Stimulated activated CD4-positive, alpha-beta T cell treated with anti-CD3 and anti-CD28 coated beads, Interleukin-2, amount 100 ng/mL, for 48 hours (primary cell): ENCODE measurements around the gene TTC7B.
"Not testable (repeated sequence)": the region's sequence is repeated elsewhere in the genome, so short reads cannot be mapped to it uniquely, and the experiment has no call there.

Experiments
- DNase-seq, 2 donors: peaks; one replicate each; pipeline ENCODE4 v3.0.0-alpha.2; 2020

The TTC7B gene, protein sequence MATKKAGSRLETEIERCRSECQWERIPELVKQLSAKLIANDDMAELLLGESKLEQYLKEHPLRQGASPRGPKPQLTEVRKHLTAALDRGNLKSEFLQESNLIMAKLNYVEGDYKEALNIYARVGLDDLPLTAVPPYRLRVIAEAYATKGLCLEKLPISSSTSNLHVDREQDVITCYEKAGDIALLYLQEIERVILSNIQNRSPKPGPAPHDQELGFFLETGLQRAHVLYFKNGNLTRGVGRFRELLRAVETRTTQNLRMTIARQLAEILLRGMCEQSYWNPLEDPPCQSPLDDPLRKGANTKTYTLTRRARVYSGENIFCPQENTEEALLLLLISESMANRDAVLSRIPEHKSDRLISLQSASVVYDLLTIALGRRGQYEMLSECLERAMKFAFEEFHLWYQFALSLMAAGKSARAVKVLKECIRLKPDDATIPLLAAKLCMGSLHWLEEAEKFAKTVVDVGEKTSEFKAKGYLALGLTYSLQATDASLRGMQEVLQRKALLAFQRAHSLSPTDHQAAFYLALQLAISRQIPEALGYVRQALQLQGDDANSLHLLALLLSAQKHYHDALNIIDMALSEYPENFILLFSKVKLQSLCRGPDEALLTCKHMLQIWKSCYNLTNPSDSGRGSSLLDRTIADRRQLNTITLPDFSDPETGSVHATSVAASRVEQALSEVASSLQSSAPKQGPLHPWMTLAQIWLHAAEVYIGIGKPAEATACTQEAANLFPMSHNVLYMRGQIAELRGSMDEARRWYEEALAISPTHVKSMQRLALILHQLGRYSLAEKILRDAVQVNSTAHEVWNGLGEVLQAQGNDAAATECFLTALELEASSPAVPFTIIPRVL

DNA sequence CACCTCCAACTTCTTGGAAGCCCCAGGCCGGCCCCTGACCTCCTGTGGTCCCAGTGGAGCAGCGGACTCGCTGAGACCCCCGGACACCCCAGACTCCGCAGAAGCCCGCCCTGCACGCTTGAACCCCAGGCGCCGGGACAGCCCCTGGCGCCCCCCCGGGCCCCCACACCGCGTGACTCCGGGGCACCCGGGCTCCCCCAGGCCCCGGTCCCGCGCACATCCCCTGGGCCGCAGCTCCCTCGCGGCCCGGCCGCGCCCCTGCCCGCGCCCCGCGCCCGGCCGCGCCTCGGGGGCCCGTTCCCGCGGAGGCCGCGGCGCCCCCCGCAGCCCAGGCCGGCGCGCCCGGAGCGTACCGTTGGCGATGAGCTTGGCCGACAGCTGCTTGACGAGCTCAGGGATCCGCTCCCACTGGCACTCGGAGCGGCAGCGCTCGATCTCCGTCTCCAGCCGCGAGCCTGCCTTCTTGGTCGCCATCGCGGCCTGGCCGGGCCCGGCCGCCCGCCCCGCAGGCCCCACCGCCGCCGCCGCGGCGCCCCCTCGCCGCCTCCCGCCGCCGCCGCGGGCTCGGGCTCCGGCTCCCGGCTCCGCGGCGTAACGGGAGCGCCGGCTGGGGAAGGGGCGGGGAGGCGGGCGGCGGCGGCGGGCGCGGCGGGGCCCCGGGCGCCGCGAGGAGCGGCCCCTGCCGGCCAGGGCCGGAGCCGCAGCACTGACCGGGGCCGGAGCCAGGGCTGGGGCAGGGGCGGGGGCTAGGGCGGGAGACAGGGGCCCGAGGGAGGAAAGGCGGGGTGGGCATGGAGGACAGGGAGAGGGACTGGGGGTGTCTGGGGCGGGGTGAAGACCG is at the start of gene TTC7B:
TSS of gene TTC7B (minus strand) at position 609 of the 841 bp plus-strand sequence. CDS start at position 474, 135 bp downstream.
- peak in 1 of 2 donors; percentile 32 for DNase-seq

DNA sequence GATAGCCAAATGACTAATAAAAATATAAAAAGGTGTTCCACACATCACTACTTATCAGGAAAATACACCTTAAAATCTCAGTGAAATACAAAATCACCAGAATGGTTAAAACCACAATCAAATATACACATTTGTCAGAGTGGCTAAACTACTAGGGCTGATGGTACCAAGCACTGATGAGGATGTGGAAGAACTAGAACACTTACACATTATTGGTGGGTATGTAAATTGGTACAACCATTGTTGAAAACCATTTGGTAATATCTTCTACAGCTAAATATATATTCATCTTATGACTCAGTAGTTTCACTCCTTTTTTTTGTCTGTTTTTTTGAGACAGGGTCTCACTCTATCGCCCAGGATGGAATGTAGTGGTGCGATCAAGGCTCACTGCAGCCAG is 48.5 kb upstream of the TTC7B start:
- no peak for DNase-seq

DNA sequence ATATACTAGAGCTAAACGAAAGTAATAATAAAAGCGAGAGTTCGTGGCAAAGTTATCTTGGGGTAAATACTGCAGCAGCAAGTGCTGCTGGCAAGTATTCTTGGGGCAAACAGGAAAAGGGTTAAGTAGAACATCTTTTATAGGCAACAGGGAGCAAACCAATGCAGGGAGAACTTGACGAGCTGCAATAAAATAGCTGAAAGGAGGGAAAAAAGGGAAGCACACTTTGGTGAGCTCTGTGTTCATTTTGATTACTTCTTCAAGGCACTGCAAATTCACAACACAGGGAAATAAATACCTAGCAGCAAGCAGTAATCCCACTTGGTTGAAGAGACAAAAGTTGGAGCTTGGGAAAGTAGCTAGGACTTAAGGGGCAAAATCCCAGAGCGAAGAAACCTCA is 42.3 kb upstream of the TTC7B start:
- no peak for DNase-seq

DNA sequence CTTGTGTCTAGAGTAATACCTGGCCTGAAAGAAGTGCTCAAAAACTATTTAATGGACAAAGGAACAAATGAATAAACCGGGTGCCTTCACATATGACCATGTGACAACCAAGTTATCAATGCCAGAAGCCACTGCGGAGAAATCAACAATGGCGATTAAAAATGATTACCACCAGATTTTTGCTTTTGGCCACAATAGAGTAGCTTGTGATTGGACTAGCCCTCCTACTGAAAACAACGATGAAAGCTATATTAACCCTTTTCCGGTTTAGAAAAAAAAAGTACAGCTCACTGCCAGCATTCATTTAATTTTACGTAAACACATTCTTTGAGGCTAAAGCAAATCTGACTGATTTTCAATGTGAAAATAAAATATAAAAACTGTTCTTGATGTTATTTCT is 41.6 kb upstream of the TTC7B start:
- DNase-seq, result no peak

DNA sequence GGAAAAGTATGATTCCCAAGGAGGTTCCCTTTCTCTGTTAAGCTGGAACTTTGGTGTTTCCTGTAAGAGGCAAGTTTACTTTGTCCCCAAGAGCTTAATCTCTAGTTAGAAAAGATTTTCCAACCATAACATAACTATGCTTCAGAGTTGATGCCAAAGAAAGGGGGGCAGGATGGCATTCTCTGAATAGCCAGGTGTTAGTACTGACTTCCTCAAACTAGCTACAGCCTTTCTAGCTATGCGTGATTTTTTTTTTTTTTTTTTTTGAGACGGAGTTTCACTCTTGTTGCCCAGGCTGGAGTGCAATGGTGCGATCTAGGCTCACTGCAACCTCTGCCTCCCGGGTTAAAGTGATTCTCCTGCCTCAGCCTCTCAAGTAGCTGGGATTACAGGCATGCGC is 39.9 kb upstream of the TTC7B start:
- not testable (repeated sequence) for DNase-seq

DNA sequence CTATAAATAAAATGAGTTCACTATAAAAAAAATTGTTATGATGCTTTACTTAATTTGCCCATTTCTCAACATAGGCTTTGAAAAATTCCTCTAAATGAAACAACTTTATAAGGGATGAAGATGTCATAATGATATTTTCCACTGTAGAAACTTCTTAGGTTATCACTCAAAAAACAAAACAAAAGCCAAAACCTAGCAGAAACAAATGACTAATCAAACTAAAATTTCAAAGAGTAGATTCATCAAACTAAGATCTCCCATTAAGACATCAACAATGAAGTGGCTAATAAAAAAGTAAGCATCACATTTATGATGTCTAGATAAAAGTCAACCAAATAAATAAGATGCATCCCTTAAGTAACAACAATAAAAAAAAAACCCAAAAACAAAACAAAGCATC is 36.9 kb upstream of the TTC7B start:
- DNase-seq, result no peak

DNA sequence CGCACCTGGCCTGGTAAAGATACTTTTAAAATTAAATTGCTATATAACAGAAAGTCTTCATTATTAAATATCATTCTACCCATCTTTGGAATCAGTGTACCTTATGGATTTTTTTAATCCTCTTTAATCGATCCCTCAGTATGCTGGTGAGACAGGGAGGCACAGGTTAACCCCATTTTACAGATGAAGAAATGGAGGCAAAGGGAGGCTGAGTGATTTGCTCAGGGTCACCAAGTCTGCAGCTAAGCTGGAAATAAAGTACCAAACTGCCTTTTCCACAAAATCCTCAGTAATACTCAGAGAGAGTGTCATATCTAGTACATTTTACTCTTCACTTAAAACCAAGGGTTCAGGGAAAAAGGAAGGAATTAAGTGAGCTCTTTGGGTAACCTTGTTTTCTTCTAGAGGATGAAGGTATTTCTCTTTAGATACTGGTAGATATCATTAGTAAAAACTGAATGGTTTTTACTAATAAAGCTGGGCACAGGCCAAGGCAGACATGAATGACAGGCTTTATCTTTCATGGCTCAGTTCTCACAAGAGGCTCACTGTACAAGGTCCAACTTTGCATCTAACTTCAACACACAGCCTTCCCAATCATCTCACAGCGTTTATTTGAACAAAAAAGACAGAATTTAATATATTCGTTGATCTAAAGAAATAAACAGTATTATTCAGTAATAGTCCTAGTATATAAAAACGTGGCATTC is 35.3 kb upstream of the TTC7B start:
- no peak for DNase-seq

DNA sequence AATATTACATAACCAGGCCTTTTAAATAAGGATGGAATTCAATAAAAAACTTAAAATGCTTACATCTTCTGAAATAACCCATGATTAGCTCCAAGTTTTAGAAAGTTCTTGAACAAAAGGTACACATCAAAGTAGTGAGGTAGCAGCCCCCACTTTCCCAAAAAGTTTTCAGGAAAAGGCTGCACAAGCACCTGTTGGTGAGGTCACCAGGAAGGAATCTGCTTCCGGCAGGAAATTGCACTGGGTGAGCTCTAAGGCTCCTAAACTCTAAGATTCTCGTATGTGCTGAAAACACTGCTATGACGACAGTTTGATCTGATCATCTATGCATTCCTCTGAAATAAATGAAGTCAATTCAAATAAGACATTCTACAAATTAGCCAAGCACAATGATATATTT is 34.3 kb upstream of the TTC7B start:
- no peak for DNase-seq

DNA sequence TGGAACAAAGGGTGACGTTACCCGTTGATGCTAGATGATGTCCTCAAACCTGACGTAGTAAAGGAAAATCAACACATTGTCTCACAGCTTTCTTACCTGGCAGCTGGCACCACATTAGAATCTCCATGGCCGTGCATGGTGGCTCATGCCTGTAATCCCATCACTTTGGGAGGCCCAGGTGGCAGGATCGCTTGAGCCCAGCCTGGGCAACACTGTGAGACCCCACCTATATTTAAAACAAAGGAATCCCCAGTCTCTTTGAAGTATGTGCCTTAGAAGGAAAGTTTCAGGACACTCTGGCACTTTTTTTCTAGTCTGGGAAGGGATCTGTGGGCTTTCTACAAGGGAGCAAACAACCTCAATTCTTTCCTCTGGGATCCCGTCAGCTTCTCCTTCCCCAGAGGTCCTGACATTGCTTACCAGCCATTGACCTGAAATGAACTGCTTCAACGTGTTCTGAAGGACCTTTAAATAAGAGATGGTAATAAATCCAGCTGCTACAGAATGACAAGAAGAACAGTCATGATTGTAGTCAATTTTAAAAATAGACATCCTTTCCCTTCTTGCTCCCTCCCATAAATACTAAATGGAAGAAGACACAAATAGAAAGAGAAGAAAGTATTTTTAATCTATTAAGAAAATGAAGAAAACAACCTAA is 33.7 kb upstream of the TTC7B start:
- no peak for DNase-seq

DNA sequence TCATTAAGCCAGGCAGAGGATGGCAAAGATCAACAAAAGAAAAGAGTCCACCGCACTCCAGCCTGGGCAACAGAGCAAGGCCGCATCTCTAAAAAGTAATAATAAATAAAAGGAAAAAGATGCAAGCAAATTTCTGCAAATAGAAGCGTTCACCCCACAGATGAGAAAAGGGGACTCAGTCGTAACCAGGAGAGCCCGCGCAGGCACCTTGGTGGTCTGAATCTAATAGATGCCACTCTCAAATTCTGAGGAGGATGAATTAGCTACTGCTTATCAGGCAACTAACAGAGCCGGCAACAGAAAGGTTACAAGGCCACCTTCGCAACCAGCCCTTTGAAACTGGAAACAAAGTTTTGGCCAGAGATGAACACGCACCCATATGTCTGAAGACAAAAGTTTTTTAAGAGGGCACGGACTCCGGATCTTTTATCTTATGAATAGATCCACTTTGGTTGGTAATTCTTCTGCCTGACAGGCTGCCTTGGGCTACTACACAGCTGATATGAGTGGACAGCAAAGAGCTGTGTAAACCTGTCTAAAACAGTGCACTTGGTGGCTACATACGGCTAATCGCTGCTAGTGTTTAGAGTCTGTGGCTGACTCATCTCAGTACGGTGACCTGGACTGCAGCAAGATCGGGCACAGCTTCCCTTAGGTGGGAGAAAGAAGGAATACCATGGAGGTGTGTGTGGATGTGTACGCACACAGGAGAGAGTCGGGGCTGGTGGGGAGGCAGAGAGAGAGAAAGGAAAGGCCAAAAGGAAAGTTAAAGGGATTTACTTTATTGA is 32.9 kb upstream of the TTC7B start:
- no peak for DNase-seq

DNA sequence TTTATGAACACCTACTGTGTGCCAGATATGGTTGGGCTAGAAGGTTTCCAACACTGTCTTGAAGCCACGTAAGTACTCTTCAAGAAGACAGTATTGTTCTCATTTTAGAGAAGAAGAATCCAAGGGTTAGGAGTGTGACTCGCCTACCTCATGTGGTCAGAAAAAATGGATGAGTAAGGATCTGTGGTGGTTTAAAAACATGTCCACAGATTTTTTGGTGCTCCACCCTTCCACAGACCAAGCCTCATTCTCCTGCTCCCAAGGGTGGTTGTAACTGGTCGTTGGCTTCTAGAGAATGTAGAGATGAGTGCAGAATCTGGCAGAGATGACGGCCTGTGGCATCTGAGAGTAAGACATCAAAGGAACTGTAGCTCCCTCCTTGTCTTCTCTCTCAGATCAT is 30.3 kb upstream of the TTC7B start:
- DNase-seq, result no peak

DNA sequence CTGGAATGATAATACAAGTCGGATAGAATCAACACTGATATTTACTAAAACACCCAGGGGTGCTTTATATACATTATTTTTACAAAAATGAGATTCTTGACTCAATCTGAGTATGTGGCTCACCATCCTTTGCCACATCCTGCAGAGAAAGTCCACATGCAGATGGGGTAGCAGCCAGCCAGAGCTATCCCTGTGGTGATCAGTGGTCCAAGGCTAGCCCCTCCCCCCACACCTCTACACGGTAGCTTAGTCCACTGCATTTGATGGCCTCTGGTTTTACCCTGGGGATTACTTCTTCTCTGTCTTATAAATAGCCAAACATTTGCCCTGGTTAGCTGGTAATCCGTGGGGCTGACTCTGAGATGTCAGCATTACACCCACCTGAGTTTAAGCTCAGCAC is 28.1 kb upstream of the TTC7B start:
- DNase-seq, result no peak

DNA sequence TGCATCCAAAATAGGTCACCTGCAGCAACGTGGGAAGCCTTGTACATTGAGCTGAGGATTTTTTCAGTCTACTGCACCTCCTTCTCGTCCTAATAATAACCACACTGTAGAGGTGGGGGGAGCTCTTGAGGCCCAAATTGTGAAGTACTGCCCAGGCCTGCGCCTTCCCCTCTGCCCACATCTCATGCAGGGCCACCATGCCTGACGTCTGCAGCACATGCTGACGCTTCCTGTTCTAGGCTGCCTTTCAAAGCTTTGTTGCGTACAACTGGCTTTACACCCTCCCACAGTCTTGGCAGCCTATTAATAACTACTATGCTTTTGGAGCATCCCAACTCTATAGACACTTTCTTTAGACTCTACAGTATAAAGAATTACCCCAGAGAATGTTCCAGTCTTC is 26.5 kb upstream of the TTC7B start:
- DNase-seq, result no peak

DNA sequence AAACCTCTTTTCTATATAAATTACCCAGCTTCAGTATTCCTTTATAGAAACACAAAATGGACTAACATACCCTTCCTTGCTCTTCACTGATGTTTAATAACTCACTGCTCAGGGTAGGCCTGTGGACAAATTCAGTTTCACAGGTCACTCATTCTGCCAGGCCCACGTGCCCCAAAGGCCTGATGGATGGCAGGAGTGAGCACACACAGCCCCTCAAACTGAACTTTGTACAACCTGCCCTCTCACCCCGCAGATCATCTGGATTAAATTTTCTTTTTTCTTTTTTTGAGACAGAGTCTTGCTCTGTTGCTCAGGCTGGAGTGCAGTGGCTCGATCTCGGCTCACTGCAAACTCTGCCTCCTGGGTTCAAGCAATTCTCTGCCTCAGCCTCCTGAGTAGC is 24.4 kb upstream of the TTC7B start:
- DNase-seq, result not testable (repeated sequence)

DNA sequence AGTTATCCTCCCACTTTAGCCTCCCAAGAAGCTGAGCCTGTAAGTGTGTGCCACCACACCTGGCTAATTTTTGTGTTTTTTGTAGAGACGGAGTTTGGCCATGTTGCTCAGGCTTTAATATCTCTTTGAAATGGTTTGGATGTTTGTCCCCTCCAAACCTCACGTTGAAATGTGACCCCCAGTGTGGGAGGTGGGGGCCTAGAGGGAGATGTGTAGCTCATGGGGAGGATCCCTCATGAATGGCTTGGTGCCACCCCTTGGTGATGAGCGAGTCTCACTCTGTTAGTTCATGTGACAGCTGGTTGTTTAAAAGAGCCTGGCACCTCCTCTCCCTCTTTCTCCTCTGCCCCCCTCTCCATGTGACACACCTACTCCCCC is 23.6 kb upstream of the TTC7B start:
- no peak for DNase-seq

DNA sequence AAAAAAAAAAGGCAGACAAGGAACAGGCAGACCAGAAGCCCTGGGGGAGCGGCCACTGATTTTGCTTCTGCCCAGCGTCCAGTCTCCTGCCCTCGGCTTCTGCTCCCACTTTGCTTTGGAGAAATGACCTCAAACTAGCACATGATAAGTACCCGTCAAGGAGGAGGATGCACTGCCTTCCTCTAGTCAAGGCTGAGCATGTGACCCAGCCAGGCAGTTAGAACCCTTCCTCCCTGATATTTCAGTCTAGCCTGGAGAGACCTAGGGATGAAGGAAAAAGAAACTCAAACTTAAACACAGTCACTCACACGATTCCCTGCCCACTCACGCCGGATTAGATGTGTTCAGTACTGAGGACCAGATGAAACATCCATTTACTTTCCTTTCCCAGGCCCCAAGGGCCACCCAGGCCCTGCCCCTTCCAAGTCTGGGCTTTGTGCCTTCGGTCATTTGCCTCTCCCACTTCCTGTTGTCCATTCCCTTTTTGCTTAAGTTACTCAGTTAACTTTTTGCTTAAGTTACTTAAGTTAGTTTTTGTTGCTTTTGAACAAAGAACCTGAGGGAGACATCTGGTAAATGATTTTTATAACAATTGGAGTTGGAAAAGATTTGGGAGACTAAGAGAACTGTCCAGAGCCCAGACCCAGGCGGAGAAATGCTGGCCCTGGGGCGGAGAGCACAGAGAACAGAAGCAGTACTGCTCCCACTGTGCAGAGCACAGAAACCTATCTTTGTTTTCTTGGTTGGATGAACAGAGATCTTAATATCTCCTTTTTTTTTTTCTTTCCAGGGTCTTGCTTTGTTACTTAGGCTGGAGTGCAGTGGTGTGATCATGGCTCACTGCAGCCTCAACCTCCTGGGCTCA is 23.0 kb upstream of the TTC7B start:
- DNase-seq, result no peak

DNA sequence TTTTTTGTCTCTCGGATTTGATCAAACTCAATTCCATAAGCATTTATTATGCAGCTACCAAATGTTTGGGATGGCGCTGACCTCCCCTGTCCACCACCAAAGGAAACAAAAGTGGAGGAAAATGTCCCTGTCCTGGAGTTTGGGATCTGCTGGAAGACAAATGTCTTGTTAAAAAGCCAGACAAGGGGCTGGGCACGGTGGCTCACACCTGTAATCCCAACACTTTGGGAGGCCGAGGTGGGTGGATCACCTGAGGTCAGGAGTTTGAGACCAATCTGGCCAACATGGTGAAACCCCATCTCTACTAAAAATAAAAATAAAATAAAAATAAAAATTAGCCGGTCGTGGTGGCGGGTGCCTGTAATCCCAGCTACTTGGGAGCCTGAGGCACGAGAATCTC is 22.3 kb upstream of the TTC7B start:
- DNase-seq, result not testable (repeated sequence)

DNA sequence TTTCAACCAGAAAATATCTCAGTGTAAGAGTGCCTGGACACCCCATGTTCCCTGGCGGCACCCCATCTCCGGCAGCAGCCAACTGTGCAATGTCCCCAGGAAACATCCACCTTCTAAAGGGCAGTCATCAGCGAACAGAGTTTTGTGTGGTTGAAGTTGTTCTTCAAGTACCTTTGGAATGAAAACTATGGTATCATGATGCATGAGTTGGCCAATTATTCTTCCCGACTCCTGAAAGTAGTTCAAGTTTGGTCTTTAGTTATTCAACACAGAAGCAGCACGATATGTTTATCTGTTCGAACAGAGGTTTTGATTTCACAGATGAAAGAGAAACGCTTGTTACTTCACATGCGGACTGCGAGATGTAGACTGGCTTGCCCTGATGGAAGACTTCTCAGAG is 21.1 kb upstream of the TTC7B start:
- DNase-seq, result no peak

DNA sequence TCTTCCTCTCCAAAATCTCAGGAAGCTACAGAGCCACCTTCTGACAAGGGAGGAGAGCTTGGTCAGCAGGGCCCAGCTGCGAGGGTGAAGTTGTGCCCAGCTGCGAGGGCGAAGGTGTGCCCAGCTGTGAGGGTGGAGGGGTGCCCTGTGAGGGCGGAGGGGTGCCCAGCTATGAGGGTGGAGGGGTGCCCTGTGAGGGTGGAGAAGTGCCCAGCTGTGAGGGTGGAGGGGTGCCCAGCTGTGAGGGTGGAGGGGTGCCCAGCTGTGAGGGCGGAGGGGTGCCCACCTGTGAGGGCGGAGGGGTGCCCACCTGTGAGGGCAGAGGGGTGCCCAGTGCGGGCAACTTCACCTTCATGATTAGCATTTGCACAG is 20.4 kb upstream of the TTC7B start:
- DNase-seq, result no peak

DNA sequence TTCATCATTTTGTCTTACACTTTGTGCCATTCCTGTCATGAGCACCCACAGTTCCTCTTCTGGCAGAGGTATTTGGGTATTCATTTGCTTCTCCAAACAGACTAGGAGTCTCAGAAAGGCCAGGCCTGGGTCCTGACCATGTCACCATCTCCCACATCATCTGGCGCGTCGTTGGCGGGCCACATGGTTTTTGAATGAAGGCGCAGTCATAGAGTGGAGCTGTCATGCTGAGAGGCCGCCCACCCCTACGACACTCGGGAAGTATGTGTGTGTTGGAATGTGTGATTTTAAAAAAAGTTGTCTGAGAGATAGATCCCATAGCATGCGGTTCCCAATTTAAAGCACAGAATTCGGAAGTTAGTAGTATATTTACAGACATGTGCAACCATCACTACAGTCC is 15.6 kb upstream of the TTC7B start:
- DNase-seq, result no peak
